ENCODE data around the gene ETFRF1.

Gene ETFRF1

DNA sequence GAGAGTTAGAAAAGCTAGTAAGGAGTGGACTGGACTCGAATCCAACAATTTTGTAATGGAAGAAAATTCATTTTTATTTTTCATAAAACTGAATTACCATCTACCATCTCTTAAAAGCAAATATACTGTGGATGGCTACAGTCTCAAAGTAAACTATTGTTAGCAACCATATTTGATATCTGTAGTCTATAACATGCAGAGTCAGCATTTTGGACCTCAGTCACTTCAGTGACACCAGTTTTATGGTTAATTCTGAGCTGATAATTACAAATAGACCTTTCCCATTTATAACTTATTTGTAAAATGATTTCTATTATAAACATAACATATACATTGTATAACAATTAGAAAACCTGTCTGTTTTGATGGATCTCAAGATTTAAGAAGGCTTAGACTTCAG is 53.7 kb downstream of the ETFRF1 start:
- Histone ChIP-seq H3K9ac (ENCODE audit: low read length) (no peak overlapping the region), H3K9me3 (replicated peaks; ENCODE audit: insufficient read depth, low read length) (no peaks in the 10 kb centered on the region), H3K9me2 (replicated peaks; ENCODE audit: insufficient read depth, low read length) (no peaks in the 10 kb centered on the region), H3K4me2 (ENCODE audit: low read depth, low read length) (peak overlapping the region; percentile 62; the same call in 1 of the 2 replicates), H3K27me3 (replicated peaks; ENCODE audit: insufficient read depth, low read length) (no peaks in the 10 kb centered on the region), H3K4me3 (ENCODE audit: low read length) (no peak overlapping the region), H3K4me1 (ENCODE audit: low read length) (peaks cover 8% of the 10 kb centered on the region), H3K36me3 (replicated peaks; ENCODE audit: insufficient read depth, low read length) (peaks cover 4% of the 10 kb centered on the region; the same call in 1 of the 2 replicates), H2AFZ (ENCODE audit: low read length) (no peak overlapping the region), H3K27ac (ENCODE audit: low read length) (no peak overlapping the region), H3K79me2 (ENCODE audit: low read length) (peaks cover 65% of the 10 kb centered on the region), H3F3A (ENCODE audit: insufficient read depth, low read length) (peaks cover 14% of the 10 kb centered on the region), H4K20me1 (ENCODE audit: insufficient read depth, low read length) (0 out of 2 replicates have a peak, but pooled peaks cover 11% of the 10 kb centered on the region)
- TF ChIP-seq, protein P1, sequence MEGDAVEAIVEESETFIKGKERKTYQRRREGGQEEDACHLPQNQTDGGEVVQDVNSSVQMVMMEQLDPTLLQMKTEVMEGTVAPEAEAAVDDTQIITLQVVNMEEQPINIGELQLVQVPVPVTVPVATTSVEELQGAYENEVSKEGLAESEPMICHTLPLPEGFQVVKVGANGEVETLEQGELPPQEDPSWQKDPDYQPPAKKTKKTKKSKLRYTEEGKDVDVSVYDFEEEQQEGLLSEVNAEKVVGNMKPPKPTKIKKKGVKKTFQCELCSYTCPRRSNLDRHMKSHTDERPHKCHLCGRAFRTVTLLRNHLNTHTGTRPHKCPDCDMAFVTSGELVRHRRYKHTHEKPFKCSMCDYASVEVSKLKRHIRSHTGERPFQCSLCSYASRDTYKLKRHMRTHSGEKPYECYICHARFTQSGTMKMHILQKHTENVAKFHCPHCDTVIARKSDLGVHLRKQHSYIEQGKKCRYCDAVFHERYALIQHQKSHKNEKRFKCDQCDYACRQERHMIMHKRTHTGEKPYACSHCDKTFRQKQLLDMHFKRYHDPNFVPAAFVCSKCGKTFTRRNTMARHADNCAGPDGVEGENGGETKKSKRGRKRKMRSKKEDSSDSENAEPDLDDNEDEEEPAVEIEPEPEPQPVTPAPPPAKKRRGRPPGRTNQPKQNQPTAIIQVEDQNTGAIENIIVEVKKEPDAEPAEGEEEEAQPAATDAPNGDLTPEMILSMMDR (IDR thresholded peaks at IDR 0.05; ENCODE audit: low read length) = no peak
- TF ChIP-seq EZH2phosphoT487 (IDR thresholded peaks at IDR 0.05; ENCODE audit: low read length) (no peak), EZH2 (optimal IDR thresholded peaks at IDR 0.05; ENCODE audit: low read depth, low read length) (no peak)
- no peak for DNase-seq

DNA sequence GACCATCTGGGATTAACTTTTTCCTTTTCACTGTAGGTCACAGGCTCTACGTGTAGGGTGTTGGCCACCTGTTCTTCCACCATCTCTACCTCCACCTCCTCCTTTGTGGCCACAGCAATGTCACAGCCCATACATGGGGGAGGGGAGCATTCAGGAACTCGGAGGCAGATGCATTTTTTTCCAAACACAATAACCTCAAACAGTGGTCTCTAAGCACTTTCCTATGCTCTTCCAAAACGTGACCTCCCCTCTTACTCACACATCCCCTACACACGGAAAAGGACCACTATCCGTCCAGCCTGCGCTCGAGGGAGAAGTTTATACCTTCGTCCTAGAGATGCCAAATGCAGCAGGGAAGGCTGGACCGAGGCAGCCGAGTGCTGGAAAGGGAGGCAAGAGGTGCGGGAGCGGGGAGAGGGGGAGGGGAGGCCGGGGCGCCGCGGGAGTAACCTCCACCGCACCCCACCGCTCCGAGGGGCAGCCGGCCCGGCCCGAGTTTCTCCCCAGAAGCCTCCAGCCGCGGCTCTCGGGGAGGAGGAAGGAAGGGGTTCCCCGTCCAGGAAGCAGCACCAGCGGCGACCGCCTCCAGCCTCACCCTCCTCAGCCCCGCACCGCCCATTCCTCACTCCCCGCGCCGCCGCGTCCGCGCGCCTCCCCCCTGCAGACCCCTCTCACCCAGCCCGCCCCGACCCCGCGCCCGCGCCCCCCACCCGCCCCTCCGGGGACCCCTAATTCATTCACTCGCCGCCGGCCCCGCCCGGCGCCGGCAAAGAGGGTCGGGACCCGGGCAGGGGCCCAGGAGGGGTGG is 55.1 kb downstream of the ETFRF1 start:
- Histone ChIP-seq H2AFZ (ENCODE audit: low read length) (no peak overlapping the region), H3K79me2 (ENCODE audit: low read length) (peaks cover 51% of the 10 kb centered on the region), H3K4me3 (ENCODE audit: low read length) (peak overlapping the region; percentile 98), H3K27ac (ENCODE audit: low read length) (peak overlapping the region; percentile 98), H3K4me2 (ENCODE audit: low read depth, low read length) (peak overlapping the region; percentile 62), H3K27me3 (replicated peaks; ENCODE audit: insufficient read depth, low read length) (no peaks in the 10 kb centered on the region), H4K20me1 (ENCODE audit: insufficient read depth, low read length) (0 out of 2 replicates have a peak, but pooled peaks cover 11% of the 10 kb centered on the region), H3K9me3 (replicated peaks; ENCODE audit: insufficient read depth, low read length) (no peaks in the 10 kb centered on the region), H3K4me1 (ENCODE audit: low read length) (peaks cover 8% of the 10 kb centered on the region), H3K36me3 (replicated peaks; ENCODE audit: insufficient read depth, low read length) (no peaks in the 10 kb centered on the region), H3F3A (ENCODE audit: insufficient read depth, low read length) (peaks cover 14% of the 10 kb centered on the region), H3K9ac (ENCODE audit: low read length) (peak overlapping the region; percentile 99), H3K9me2 (replicated peaks; ENCODE audit: insufficient read depth, low read length) (no peaks in the 10 kb centered on the region)
- DNase-seq = peak; percentile 84
- TF ChIP-seq EZH2phosphoT487 (IDR thresholded peaks at IDR 0.05; ENCODE audit: low read length) = no peak
- TF ChIP-seq, protein P1 (IDR thresholded peaks at IDR 0.05; ENCODE audit: low read length) = no peak
- TF ChIP-seq EZH2 (optimal IDR thresholded peaks at IDR 0.05; ENCODE audit: low read depth, low read length) = no peak

DNA sequence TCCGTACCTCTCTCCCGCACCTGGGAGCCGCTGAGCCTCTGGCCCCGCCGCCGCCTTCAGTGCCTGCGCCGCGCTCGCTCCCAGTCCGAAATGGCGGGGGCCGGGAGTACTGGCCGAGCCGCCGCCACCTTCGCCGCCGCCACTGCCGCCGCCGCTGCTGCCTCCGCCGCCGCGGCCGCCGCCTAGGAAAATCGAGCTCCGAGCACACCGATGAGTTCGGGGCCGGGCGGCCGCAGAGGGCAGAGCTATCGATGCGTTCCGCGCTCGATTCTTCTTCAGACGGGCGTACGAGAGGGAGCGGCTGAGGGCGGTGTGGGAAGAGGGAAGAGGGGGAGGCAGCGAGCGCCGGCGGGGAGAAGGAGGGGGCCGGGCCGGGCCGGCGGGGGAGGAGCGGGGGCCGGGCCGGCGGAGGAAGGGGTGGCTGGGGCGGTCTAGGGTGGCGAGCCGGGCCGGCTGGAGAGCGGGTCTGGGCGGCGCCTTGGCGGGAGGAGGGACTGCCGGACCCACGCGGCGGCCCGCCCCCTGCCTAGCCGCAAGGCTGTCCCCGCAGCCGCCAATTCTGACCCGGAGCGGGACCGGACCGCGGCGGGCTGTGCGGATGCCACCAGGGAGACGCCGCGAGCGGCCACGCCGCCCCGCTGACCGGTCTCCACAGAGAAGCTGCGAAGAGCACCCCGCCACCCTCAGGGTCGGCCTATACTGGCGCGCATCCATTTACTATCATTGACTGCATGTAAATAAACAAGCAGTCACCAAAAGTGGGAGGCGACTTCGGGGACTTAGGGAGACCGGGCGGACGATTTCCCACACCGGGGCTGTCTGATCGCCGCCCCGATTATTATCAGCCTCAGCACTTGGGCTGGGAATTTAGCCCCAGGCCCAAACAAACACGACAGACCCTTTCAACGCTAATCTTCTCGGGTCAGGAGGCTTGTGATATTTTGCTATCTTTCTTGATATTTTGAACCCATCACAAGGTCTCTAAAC is 56.0 kb downstream of the ETFRF1 start, which contains the start of gene KRAS:
Gene KRAS (minus strand): TSS at position 186 of the 987 bp plus-strand sequence.
- H3K9me3 ChIP-seq (replicated peaks; ENCODE audit: insufficient read depth, low read length) = no peaks in the 10 kb centered on the region
- peaks cover 14% of the 10 kb centered on the region for H3F3A ChIP-seq (ENCODE audit: insufficient read depth, low read length)
- no peak for TF ChIP-seq EZH2phosphoT487 (IDR thresholded peaks at IDR 0.05; ENCODE audit: low read length)
- TF ChIP-seq, protein P1 (IDR thresholded peaks at IDR 0.05; ENCODE audit: low read length) = no peak
- TF ChIP-seq EZH2 (optimal IDR thresholded peaks at IDR 0.05; ENCODE audit: low read depth, low read length) = no peak
- H2AFZ ChIP-seq (ENCODE audit: low read length) = peak within 1 kb of the TSS; percentile 54
- H3K27ac ChIP-seq (ENCODE audit: low read length) = peak within 1 kb of the TSS; percentile 98
- no peaks in the 10 kb centered on the region for H3K27me3 ChIP-seq (replicated peaks; ENCODE audit: insufficient read depth, low read length)
- peak within 1 kb of the TSS; percentile 99 for H3K9ac ChIP-seq (ENCODE audit: low read length)
- no peaks in the 10 kb centered on the region for H3K36me3 ChIP-seq (replicated peaks; ENCODE audit: insufficient read depth, low read length)
- peaks cover 42% of the 10 kb centered on the region for H3K79me2 ChIP-seq (ENCODE audit: low read length)
- peak within 1 kb of the TSS; percentile 71 for H3K4me2 ChIP-seq (ENCODE audit: low read depth, low read length)
- 0 out of 2 replicates have a peak, but pooled peaks cover 5% of the 10 kb centered on the region for H4K20me1 ChIP-seq (ENCODE audit: insufficient read depth, low read length)
- peak; percentile 97 for DNase-seq
- no peaks in the 10 kb centered on the region for H3K9me2 ChIP-seq (replicated peaks; ENCODE audit: insufficient read depth, low read length)
- H3K4me3 ChIP-seq (ENCODE audit: low read length) = peak within 1 kb of the TSS; percentile 98
- peaks cover 8% of the 10 kb centered on the region for H3K4me1 ChIP-seq (ENCODE audit: low read length)
